Central memory CD4-positive, alpha-beta T cell (primary cell): ENCODE results near the gene OR5A2.
"Not testable (repeated sequence)": the region's sequence is repeated elsewhere in the genome, so short reads cannot be mapped to it uniquely, and the experiment has no call there.

Experiments used
- DNase-seq: peaks from one replicate; pipeline ENCODE4 v3.0.0; 2022

Gene OR5A2

GRCh38 chr11:59380263-59381059, 45.8 kb downstream of the OR5A2 start:
- DNase-seq = no peak

GRCh38 chr11:59372324-59372723, 53.9 kb downstream of the OR5A2 start:
- DNase-seq = not testable (repeated sequence)

GRCh38 chr11:59368238-59369022, 57.8 kb downstream of the OR5A2 start:
- no peak for DNase-seq
